Keratinocyte (primary cell): Measurements from ENCODE around the gene MACIR. TPM values are rescaled to one million over a fixed set of nuclear protein-coding genes. Genes with fewer than 3 reads are reported as not detected.

Experiments used
- DNase-seq: peaks from one replicate; pipeline ENCODE4 v3.0.0-alpha.2; 2011; ENCODE audit warnings: low read depth, missing footprints, low spot score
- FAIRE-seq: peaks from 2 replicates; lab custom pipeline; 2011; peaks lifted over from hg19 to GRCh38; lab: Jason Lieb, UNC
- H2AFZ ChIP-seq: 2 replicates; pipeline ENCODE4 v1.6.0; 2012; ENCODE audit warnings: low read length, control low read depth, inconsistent platforms; ENCODE audit not compliant: control insufficient read depth
- H3K27ac ChIP-seq: 2 replicates; pipeline ENCODE4 v1.5.1; 2011; ENCODE audit warnings: low read length; ENCODE audit not compliant: control insufficient read depth, insufficient read depth
- H3K27me3 ChIP-seq: 3 replicates; pipeline ENCODE4 v1.6.0; 2011; ENCODE audit warnings: low read length; ENCODE audit not compliant: control insufficient read depth, insufficient read depth; ENCODE audit errors: extremely low read depth
- H3K36me3 ChIP-seq, 2 experiments: 2 replicates in 1 of 2; 3 replicates in 1 of 2; pipeline ENCODE4 v1.5.1; 2011; ENCODE audit warnings: low read length in 2 of 2, mild to moderate bottlenecking in 1 of 2; ENCODE audit not compliant: control insufficient read depth in 2 of 2, insufficient read depth in 2 of 2; ENCODE audit errors: extremely low read depth in 1 of 2
- H3K4me1 ChIP-seq: 3 replicates; pipeline ENCODE4 v1.5.1; 2011; ENCODE audit warnings: low read length; ENCODE audit not compliant: control insufficient read depth, insufficient read depth; ENCODE audit errors: extremely low read depth
- H3K4me2 ChIP-seq: 3 replicates; pipeline ENCODE4 v1.6.0; 2011; ENCODE audit warnings: low read depth, low read length; ENCODE audit not compliant: control insufficient read depth, insufficient read depth; ENCODE audit errors: extremely low read depth
- H3K4me3 ChIP-seq, 3 experiments: fragments of 200-600 bp in 1 of 3; sonication (generic) in 1 of 3; 2 replicates in 2 of 3; 3 replicates in 1 of 3; pipeline ENCODE4 v1.5.1; 2011 to 2016; ENCODE audit warnings: low read length in 3 of 3, mild to moderate bottlenecking in 3 of 3, control low read depth in 2 of 3, inconsistent platforms in 1 of 3, low read depth in 1 of 3, mixed read lengths in 1 of 3, mixed run types in 1 of 3, moderate library complexity in 1 of 3; ENCODE audit not compliant: control insufficient read depth in 2 of 3, insufficient read depth in 2 of 3; ENCODE audit errors: extremely low read depth in 1 of 3
- H3K79me2 ChIP-seq: 2 replicates; pipeline ENCODE4 v1.6.0; 2012; ENCODE audit warnings: low read length; ENCODE audit not compliant: control insufficient read depth, insufficient read depth
- H3K9ac ChIP-seq: 3 replicates; pipeline ENCODE4 v1.6.0; 2011; ENCODE audit warnings: low read length; ENCODE audit not compliant: control insufficient read depth, insufficient read depth; ENCODE audit errors: extremely low read depth
- H3K9me1 ChIP-seq: 3 replicates; pipeline ENCODE4 v1.6.0; 2011; ENCODE audit warnings: low read length; ENCODE audit not compliant: control insufficient read depth, insufficient read depth; ENCODE audit errors: extremely low read depth
- H3K9me3 ChIP-seq: 2 replicates; pipeline ENCODE4 v1.5.1; 2012; ENCODE audit warnings: low read depth, low read length; ENCODE audit not compliant: control insufficient read depth
- H4K20me1 ChIP-seq: 3 replicates; pipeline ENCODE4 v1.6.0; 2011; ENCODE audit warnings: low read length; ENCODE audit not compliant: control insufficient read depth, insufficient read depth; ENCODE audit errors: extremely low read depth
- CTCF ChIP-seq, 3 experiments: IDR thresholded peaks in 1 of 3; conservative IDR thresholded peaks in 1 of 3; optimal IDR thresholded peaks in 1 of 3; 2 replicates in 2 of 3; 3 replicates in 1 of 3; pipeline versions ENCODE3 to v1.5.1; 2011; ENCODE audit warnings: low read length in 3 of 3, mild to moderate bottlenecking in 3 of 3, moderate library complexity in 2 of 3, control low read depth in 1 of 3, inconsistent platforms in 1 of 3; ENCODE audit not compliant: insufficient read depth in 2 of 3; ENCODE audit errors: extremely low read depth in 1 of 3
- EZH2 ChIP-seq: IDR thresholded peaks from one replicate; pipeline ENCODE4 v1.6.1; 2012; ENCODE audit warnings: inconsistent platforms, mild to moderate bottlenecking, low read length, moderate library complexity
- dilution Hi-C: fragments of 300-500 bp; cut with MboI; formaldehyde crosslinking; loops from one replicate; pipeline ENCODE4 v1.7.0; 2020; ENCODE audit warnings: low sequenced_read_pairs; ENCODE audit not compliant: extremely low pct_ligation_motif_present
- polyA plus RNA-seq, 5 experiments: library from polyadenylated mRNA; depleted of rRNA in 3 of 5; stranded (reverse) in 3 of 5; stranded (forward) in 1 of 5; unstranded in 1 of 5; fragments of >200 nt; gene quantifications; 1 replicate in 1 of 5; 2 replicates in 3 of 5; 3 replicates in 1 of 5; pipeline versions ENCODE4 v1.2.1 to v1.2.3, GENCODE V29; 2011 to 2012; ENCODE audit warnings: missing spikeins in 2 of 5, low read depth in 1 of 5, low replicate concordance in 1 of 5

The MACIR gene
- polyA plus RNA-seq, 1 donor (not counting 4 experiments of a cell fraction or from before 2014, with no cell fraction given): 9.5 TPM

- Histone ChIP-seq H3K27ac (no peak overlapping the region), H3K4me1 (no peaks in the 10 kb centered on the region), H2AFZ (no peak overlapping the region), H3K4me3 (no peak overlapping the region), H4K20me1 (no peaks in the 10 kb centered on the region), H3K9ac (no peak overlapping the region), H3K9me3 (no peaks in the 10 kb centered on the region), H3K4me2 (no peak overlapping the region), H3K27me3 (no peaks in the 10 kb centered on the region), H3K79me2 (no peaks in the 10 kb centered on the region), H3K9me1 (no peaks in the 10 kb centered on the region), H3K36me3 (no peaks in the 10 kb centered on the region)
- dilution Hi-C loops: no loop called here
- no peak for TF ChIP-seq CTCF (optimal IDR thresholded peaks at IDR 0.05 in 1 of 3, IDR thresholded peaks at IDR 0.05 in 1 of 3, conservative IDR thresholded peaks at IDR 0.05 in 1 of 3; ENCODE audit: extremely low read depth in 1 of 3, insufficient read depth in 2 of 3, low read length in 3 of 3)
- TF ChIP-seq EZH2: no peak
- FAIRE-seq (no peak), DNase-seq (no peak)
These were observed 69.3 kb downstream of the MACIR start for GRCh38 chr5:103327893-103328292.

Other genes with a start within 250 kb of the MACIR start
- 2.7 to 8.9 TPM (median 6.4 TPM) in 3 replicates for gene GIN1, start 138.6 kb upstream of the MACIR start, polyA plus RNA-seq
- 15.1 to 27.8 TPM (median 20.5 TPM) in 3 replicates for gene PPIP5K2, start 138.5 kb upstream of the MACIR start, polyA plus RNA-seq